Thyroid gland (tissue), 4 donors: ENCODE results near the gene GPC5.

Experiments
- CTCF ChIP-seq, 6 experiments: fragments of 200-600 bp in 3 of 6; fragments of 450-650 bp in 3 of 6; sonication (generic) in 3 of 6; IDR thresholded peaks; one replicate each; pipeline ENCODE4 v1.5.1; 2016 to 2019; ENCODE audit warnings: antibody characterized with exemption in 6 of 6, mild to moderate bottlenecking in 2 of 6, inconsistent platforms in 1 of 6, moderate library complexity in 1 of 6
- POLR2A ChIP-seq, 2 donors: fragments of 450-650 bp; IDR thresholded peaks; one replicate each; pipeline ENCODE4 v1.6.1; 2017; ENCODE audit warnings: antibody characterized with exemption in 2 of 2, mild to moderate bottlenecking in 2 of 2, moderate library complexity in 1 of 2

GRCh38 chr13:92825938-92826596 lies 1427.6 kb downstream of the GPC5 start:
- TF ChIP-seq CTCF (IDR thresholded peaks at IDR 0.05) (no peak), POLR2A (IDR thresholded peaks at IDR 0.05) (no peak)
